HepG2 (cell line): Measurements from ENCODE around the gene PPP1R14D. TPM values are rescaled to one million over a fixed set of nuclear protein-coding genes. Genes with fewer than 3 reads are reported as not detected.

Experiments
- BCLAF1 ChIP-seq: fragments of 450-650 bp; IDR thresholded peaks from 2 replicates; pipeline ENCODE4 v1.6.1; 2017; ENCODE audit warnings: mild to moderate bottlenecking
- CBFB ChIP-seq: sonication (generic); formaldehyde crosslinking; IDR thresholded peaks from 2 replicates; pipeline ENCODE4 v1.4.0; 2020; ENCODE audit warnings: missing genetic modification reagents
- DMAP1 ChIP-seq: IDR thresholded peaks from 2 replicates; pipeline ENCODE4 v1.6.1; 2016
- E2F2 ChIP-seq: sonication (generic); formaldehyde crosslinking; IDR thresholded peaks from 2 replicates; pipeline ENCODE4 v1.4.0; 2020; ENCODE audit warnings: missing genetic modification reagents, borderline replicate concordance
- ELF4 ChIP-seq: sonication (generic); formaldehyde crosslinking; IDR thresholded peaks from 2 replicates; pipeline ENCODE4 v1.5.0; 2020; ENCODE audit warnings: missing genetic modification reagents, mild to moderate bottlenecking, moderate library complexity, borderline replicate concordance
- FOXP1 ChIP-seq, 2 experiments: fragments of 450-650 bp in 1 of 2; IDR thresholded peaks; 2 replicates each; pipeline ENCODE4 v1.6.1; 2017 to 2018; ENCODE audit warnings: antibody characterized with exemption in 1 of 2
- GATAD2A ChIP-seq: IDR thresholded peaks from 2 replicates; pipeline ENCODE4 v1.6.1; 2016
- HNRNPK ChIP-seq: fragments of 200-400 bp; formaldehyde crosslinking; IDR thresholded peaks from 2 replicates; pipeline ENCODE4 v1.6.1; 2018; ENCODE audit warnings: low read length, low read depth, moderate library complexity, mild to moderate bottlenecking; ENCODE audit not compliant: poor library complexity, severe bottlenecking
- KDM5B ChIP-seq: sonication (generic); formaldehyde crosslinking; IDR thresholded peaks from 2 replicates; pipeline ENCODE4 v1.4.0; 2020; ENCODE audit warnings: missing genetic modification reagents, mild to moderate bottlenecking, borderline replicate concordance
- MZF1 ChIP-seq: sonication (generic); formaldehyde crosslinking; IDR thresholded peaks from 2 replicates; pipeline ENCODE4 v1.8.1; 2023; ENCODE audit warnings: mild to moderate bottlenecking, missing genetic modification reagents, borderline replicate concordance
- NCOR1 ChIP-seq: fragments of 200-600 bp; sonication (generic); IDR thresholded peaks from 2 replicates; pipeline ENCODE4 v1.7.0; 2017; ENCODE audit warnings: antibody characterized with exemption, low read length, borderline replicate concordance
- SMAD9 ChIP-seq: sonication (generic); formaldehyde crosslinking; IDR thresholded peaks from 2 replicates; pipeline ENCODE4 v1.5.1; 2020; ENCODE audit warnings: mild to moderate bottlenecking, missing genetic modification reagents
- SOX13 ChIP-seq, 3 experiments: fragments of 450-650 bp in 1 of 3; sonication (generic) in 1 of 3; formaldehyde crosslinking in 1 of 3; IDR thresholded peaks in 2 of 3; conservative IDR thresholded peaks in 1 of 3; 2 replicates each; pipeline versions ENCODE4 v1.5.0 to v1.6.1; 2016 to 2020; ENCODE audit warnings: antibody characterized with exemption in 1 of 3, mild to moderate bottlenecking in 1 of 3, missing compliant biosample characterization in 1 of 3, missing genetic modification reagents in 1 of 3, moderate library complexity in 1 of 3
- ZBTB44 ChIP-seq: sonication (generic); formaldehyde crosslinking; IDR thresholded peaks from 2 replicates; pipeline ENCODE4 v1.4.0; 2020; ENCODE audit warnings: missing genetic modification reagents
- ZNF556 ChIP-seq: sonication (generic); formaldehyde crosslinking; IDR thresholded peaks from 2 replicates; pipeline ENCODE4 v1.4.0; 2020; ENCODE audit warnings: mild to moderate bottlenecking, missing genetic modification reagents, borderline replicate concordance
- ZNF841 ChIP-seq: sonication (generic); formaldehyde crosslinking; IDR thresholded peaks from 2 replicates; pipeline ENCODE4 v1.8.1; 2023; ENCODE audit warnings: missing genetic modification reagents, borderline replicate concordance
- ZSCAN25 ChIP-seq: sonication (generic); formaldehyde crosslinking; IDR thresholded peaks from 2 replicates; pipeline ENCODE4 v1.8.0; 2022; ENCODE audit warnings: mild to moderate bottlenecking, missing genetic modification reagents
- ZXDC ChIP-seq: sonication (generic); formaldehyde crosslinking; IDR thresholded peaks from 2 replicates; pipeline ENCODE4 v1.5.0; 2020; ENCODE audit warnings: mild to moderate bottlenecking, missing genetic modification reagents
- polyA plus RNA-seq, 8 experiments: library from polyadenylated mRNA; depleted of rRNA in 3 of 8; stranded (reverse) in 7 of 8; unstranded in 1 of 8; fragments of >200 nt; fragmentation: Illumina TruSeq in 4 of 8; extraction: Trizol in 4 of 8; gene quantifications; 2 replicates each; pipeline versions ENCODE4 v1.2.1 to v1.2.3, GENCODE V29; 2011 to 2016; ENCODE audit warnings: low read depth in 4 of 8, missing spikeins in 1 of 8, mixed read lengths in 1 of 8; ENCODE audit not compliant: insufficient read depth in 1 of 8
- total RNA-seq, 5 experiments: library from RNA; depleted of rRNA; stranded (reverse); fragments of >200 nt; fragmentation: Illumina TruSeq; extraction: Trizol; gene quantifications; 2 replicates each; pipeline ENCODE4 v1.2.3, GENCODE V29; 2016; ENCODE audit warnings: low read depth in 1 of 5

Gene PPP1R14D
- total and polyA plus RNA-seq, 2 of the 13 experiments (the other 11 are each of a cell fraction or from before 2014, with no cell fraction given), result 0.53 to 0.55 TPM

GRCh38 chr15:40793216-40793989, 35.1 kb downstream of the PPP1R14D start (continued):
- TF ChIP-seq ZBTB44 (CRISPR knock-in tag) (no peak), DMAP1 (CRISPR knock-in tag) (0 out of 2 replicates have a peak, but pooled peaks have one; percentile 22), ZXDC (CRISPR knock-in tag) (no peak), ZSCAN25 (CRISPR knock-in tag) (no peak), BCLAF1 (no peak), ZNF556 (CRISPR knock-in tag) (no peak), SMAD9 (no peak), NCOR1 (peak; percentile 91), ELF4 (CRISPR knock-in tag) (no peak), CBFB (no peak), MZF1 (no peak), E2F2 (no peak), KDM5B (CRISPR knock-in tag) (no peak), ZNF841 (CRISPR knock-in tag) (no peak), SOX13 (IDR thresholded peaks at IDR 0.05) (0 out of 2 replicates have a peak, but pooled peaks have one; percentile 55), SOX13 (CRISPR knock-in tag; conservative IDR thresholded peaks at IDR 0.05 in 1 of 2, IDR thresholded peaks at IDR 0.05 in 1 of 2) (peak in 1 of 2 experiments; percentile 92; a peak in 2 of 4 replicates), HNRNPK (no peak), FOXP1 (IDR thresholded peaks at IDR 0.05) (no peak), FOXP1 (CRISPR knock-in tag; IDR thresholded peaks at IDR 0.05) (peak; percentile 43; the same call in 1 of the 2 replicates), GATAD2A (CRISPR knock-in tag) (peak; percentile 79)
